Activated T-cell treated with anti-CD3 and anti-CD28 coated beads for 1 hour (primary cell): ENCODE results near the gene PPP2R5A.

ENCODE experiments used
- DNase-seq: peaks from one replicate; pipeline ENCODE4 v3.0.0-alpha.2; 2020; ENCODE audit warnings: low read depth

PPP2R5A gene

DNA sequence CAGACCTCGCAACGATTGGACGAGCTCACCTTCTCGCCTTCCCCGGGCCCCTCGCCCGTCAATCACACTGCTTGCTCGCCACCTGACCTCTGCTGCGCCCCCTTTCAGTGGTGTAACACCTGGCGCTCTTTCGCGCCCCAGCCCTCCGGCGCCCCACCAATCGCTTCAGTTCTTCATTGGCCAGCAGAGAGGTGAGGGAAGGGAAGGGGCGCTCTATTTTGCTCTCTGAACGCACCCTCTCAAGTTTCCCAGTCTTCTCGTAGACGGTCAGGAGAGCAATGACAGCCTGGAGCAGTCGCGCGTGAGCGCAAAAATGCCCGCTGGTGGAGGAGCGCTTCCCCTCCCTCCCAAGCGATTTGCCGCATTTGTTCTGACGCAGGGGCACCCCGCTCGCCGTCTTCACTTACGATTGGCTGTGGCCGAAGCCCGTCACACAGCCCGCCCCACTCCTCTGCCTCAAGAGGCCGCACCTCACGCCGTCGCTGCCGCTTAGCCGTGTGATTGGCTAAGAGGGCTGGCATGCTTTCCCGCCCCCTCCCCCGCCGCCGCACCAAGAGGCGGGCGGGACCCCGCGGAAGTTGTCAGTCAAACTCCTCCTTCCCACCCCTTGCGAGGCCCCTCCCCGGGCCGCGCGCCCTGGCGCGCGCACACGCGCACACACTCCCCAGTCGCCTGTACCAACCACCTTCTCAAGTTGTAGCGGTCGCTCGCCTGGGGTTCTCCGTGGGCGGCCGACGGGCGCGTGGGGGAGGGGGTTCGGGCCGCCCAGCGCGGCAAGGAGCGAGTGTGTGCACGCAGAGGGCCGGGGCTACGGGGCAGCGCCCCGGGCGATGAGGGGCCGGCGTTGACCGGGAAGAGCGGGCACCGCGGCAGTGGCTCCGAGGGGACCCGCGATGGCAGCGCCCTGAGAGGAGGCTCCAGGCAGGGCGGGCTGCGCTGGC, at the start of gene PPP2R5A:
TSS of gene PPP2R5A (plus strand) at position 667 of the 941 bp plus-strand sequence. CDS start 701 bp downstream, outside the sequence.
- peak; percentile 96 for DNase-seq

DNA sequence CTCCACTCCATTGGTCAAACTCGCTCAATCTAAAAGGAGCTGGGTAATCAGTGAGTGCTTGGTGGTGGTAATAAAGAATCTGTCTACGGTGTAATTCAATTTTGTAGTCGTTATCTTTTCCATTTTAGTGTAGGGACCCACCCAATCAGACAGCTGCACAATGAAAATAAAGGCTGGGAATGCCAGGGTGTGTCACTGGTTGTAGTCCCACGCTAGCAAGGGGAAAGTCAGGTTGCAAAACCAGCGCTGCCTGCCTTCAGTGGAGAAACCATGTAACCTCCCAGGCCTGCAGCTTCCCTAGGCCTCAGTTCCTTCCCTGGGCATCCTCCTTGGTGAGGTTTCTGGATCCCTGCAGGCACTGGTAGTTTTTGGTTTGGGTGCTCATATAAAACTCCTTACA, 49.4 kb upstream of the PPP2R5A start:
- no peak for DNase-seq

DNA sequence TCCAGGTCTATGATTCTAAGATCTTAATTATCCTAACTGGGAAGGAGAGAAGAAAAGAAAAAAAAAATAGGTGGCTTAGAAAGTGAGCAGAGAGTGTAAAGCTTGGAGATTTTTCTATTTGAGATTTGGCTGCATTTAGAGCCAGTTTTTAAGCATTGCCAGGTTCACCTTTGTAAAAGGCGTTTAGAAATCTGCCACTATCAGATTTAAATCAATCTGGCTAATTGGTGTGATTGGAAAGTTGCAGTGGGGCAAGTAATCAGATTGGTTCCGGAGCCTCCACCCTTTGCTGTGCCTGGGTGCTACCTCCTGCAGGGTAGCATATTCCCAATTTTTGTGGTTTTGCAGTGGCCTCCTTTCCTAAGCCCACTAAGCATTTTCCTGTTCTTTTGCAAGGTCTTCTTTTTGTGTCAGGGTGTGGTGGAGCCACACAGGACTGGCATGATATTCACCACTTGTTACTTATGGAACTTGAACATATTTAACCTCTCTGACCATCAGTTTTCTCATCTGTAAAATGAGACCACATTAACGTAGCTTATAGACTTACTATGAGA, 48.5 kb upstream of the PPP2R5A start:
- no peak for DNase-seq

DNA sequence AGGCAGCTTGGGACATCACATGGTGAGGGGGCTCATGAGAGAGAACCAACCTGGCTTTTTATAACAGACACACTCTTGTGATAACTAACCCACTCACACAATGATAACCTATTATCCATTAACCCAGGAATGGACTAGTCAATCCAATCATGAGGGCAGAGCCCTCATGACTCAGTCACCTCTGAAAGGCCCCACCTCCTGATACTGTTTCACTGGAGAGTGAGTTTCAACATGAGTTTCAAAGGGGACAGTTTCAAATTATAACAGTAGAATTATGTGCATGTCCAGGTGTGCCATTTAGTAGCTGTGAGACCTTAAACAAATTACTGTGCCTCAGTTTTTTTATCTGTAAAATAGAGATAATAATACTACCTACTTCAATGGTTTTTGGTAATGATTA, 47.6 kb upstream of the PPP2R5A start:
- no peak for DNase-seq

DNA sequence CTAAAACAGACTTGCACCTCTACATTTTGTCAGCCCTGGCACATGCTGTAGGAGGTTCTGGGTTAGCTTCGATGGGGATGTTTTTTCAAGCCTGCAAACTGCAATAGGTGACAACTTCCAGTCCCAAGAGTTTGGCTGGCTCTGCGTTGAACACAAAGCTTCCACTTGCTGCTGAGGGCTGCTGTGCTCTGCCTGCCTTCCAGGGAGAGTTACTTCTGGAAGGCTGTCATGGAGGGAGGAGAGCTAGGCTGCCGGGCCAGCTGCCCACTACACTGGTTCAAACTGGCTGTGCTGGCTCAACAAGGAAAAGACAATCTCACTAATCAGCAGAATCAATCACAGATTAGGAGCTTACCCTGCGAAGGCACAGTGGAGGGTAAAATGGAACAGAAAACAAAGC, 46.7 kb upstream of the PPP2R5A start:
- DNase-seq = no peak

DNA sequence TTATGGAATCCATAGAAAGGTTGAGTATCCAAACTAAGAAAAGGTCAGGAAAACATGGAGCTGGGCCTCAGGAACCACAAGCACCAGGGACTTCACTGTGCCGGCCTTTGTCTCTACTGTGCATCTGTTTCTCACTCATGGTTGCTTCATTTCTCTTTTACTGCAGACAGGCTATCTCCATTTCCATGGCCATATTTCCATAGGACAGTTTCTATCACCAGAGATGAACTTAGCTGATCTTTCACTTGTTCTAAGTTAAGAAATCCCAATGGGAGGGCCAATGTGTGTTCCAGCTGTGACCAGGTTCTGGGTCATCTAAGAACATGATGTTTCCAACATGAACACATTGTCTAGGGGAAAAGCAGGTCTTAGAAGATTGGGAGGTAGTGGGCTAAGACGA, 43.7 kb upstream of the PPP2R5A start:
- no peak for DNase-seq

DNA sequence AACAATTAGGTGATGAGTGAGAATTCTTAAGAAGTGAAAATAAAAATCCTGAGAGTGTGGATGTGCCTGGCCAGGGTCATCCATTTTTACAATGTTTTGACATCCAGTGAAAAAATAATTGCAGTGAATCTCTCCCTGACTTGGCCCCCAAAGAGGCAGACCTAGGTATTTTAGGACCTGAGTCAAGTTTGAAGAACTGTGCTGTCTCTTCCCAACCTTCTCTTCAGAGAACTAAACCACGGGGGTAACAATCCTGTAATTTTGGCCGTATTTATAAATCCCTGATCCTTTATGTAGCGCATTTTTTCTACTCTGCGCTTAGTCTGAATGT, 43.3 kb upstream of the PPP2R5A start:
- DNase-seq = no peak

DNA sequence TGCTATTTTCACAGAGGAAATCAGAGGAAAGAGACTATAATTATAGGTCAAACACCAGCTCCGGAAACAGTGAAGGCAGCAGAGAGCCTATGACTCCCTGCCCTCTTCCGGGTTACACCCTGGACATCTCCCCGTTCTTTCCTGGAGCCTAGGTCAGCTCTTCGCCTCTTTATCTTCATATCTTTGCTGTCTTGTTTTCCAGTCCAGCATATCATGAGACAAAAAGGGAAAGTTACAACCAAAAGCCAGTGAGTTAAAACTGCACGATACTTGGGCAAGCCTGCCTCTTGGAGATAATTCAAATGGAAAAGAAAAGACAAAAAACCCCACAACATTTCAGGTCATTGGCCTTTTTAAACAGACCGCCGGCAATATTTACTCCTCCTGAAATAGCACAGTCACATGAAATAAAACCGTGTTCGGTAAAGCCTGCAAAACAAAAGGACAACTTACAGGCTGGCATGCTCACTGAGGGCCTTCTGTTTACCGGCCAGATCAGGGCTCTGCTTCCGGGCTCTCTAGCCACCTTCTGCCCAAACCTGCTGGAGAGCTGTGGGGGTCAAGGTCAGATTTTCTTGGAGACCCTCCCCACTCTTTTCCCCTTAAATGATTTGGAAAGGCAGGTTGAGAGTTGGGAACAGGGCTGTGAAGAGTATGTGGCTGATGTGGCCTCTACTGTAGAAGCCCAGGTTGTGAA, 42.8 kb upstream of the PPP2R5A start:
- DNase-seq = no peak

DNA sequence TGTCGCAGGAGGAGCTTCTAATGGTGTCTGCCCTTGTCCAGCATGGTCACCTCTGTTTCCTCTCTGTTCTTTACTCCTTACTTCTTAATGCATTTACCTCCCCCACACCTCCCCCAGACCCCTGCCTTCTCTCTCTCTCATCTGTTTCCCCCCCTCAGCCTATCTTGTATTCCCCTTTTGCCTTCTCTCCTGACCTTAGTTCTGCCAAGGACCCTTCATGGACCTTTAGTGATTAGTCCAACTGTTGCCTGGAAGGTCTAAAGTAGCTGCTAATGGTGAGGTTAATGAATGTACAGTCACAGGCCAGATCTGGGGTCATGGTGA, 42.3 kb upstream of the PPP2R5A start:
- no peak for DNase-seq

DNA sequence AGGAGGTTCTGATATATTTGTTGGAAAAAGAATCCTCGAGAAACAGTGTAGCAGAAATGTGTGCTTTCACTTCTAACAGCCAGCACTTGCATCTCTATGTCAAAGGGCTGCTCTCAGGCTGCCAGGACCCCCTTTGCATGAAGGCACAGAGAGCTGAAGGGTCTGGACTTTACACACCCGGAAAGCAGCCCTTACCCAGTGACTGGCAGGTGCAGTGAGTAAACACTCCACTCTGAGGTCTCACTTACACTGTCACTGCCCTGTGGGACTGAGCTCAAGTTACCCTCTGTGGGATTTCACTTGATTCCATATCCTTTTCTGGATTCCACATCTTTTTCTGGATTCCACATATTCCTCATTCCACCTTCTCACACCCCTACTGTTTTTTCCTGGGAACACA, 40.8 kb upstream of the PPP2R5A start:
- no peak for DNase-seq

DNA sequence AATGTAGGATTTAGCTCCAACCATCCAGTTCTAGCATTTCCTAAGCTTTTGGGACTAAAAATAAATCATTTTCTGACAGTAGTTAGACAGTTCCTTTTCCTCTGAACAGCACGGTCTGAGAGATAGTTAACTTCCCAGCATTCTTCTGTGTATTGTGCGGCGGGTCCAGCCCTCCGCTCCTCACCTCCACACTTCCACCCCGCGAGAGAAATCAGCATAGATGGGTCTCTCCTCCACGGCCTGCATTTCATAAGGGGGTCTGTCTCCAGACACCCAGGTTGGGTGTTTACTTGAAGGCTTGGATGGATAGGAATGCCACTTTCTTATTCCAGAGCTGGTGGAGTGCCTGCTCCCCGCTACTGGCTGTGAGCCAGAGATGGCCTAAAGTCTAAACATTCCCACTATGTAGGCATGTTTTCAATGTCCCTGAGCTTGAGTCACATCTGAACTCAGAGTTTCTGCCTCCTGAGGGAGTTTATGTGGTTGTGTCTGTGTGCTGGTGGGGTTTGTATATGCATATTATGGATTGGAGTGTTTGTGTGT, 38.0 kb upstream of the PPP2R5A start:
- DNase-seq = no peak

DNA sequence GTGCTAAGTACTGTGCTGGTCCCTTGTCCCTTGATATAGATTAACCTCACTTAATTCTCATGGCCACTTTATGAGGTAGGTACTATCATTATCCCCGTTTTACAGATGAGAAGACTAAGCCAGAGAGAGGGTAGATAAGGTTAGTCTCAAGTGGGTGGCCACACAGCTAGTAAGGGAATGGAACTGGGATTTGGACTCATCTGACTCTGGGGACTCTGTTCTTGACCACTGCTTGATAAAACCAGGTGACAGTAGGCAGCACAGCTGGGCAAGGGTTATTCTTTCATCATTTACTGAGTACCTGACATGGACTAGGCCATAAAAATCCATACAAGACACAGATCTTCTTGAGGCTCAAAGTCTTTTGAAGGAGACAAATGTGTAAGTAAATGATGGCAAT, 37.2 kb upstream of the PPP2R5A start:
- no peak for DNase-seq

DNA sequence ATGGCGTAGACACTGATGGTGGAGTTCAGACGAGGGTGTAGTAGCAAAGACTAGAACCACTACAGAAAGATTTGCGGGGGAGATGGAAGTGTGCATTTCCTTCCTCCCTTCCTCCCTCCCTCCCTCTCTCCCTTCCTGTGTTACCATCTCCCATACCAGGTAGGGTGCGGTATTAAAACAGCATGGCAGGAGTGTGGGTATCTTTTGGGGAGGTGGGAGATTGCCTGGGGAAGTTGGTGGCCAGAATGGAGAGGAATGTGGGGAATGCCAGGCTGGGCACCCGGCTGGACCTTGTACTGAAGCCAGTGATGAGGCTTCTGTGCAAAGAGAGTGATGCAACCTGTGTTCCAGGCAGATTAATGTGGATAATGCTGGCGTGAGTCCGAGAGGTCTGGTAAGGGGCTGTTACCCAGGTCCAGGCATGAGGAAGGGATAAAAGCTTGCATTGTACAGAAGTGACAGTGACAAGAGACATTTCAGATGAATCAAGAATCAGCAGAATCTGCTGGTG, 30.3 kb upstream of the PPP2R5A start:
- DNase-seq = no peak

DNA sequence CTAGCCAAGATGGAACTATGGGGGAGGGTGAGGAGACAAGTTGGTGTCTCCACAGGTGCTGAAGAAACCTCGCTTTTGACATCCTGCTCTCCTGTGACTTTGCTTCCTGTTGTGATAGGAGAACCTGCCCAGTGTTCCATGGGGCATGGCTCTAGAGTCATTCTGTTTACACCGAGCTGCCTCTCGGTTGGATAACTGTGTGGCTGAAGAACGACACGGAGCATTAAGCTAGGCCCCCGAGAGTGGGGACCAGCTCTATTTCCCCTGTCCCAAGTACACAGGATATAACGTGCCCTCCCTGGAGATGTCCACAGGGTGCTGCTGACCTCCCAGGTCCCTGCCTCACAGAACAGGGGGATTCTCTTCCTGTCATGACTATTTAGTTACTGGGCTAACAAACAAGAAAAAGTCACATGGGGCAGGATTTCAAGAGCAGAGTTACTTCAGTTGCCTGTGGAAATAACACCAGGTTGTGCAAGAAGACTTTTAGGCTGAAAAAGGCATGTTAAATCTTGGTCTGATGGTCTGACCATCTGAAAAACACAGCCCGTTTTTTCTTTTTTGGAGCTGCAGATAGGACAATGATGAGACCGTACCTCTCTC, 29.4 kb upstream of the PPP2R5A start:
- no peak for DNase-seq

DNA sequence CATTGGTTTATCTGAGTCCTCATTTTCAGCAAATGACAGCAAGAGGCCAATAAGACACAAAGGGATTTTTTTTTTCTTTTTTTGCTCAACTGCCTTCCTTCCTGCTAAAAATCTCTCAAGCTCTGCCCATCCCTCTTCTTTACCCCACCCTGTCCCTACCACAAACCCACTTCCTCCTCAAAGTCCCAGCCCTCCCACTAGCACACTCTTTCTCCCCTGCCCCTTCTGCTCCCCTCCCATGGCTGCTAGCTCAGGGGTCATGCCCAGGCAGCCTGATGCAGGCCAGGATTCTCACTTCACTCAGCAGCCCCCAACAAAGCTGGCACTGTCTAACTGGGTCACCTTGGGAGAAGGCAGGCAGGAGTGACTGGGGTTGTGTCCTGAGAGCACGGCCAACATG, 28.8 kb upstream of the PPP2R5A start:
- peak; percentile 2 for DNase-seq

DNA sequence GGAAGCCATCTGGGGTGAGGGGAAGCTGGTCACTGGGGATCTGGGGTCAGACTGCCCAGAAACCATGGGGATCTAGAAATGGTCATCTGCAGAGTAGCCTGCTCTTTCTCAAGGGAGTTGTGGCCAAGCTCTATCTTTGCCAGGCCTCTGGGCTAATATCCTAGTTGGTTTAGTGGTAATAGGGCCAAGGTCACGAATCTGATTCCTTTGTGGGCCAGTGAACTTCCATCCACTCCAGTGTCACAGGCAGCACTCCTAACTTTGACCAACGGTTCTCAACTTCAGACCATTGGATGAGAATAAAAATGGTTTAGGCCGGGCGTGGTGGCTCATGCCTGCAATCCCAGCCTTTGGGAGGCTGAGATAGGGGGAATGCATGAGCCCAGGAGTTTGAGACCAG, 28.1 kb upstream of the PPP2R5A start:
- no peak for DNase-seq

DNA sequence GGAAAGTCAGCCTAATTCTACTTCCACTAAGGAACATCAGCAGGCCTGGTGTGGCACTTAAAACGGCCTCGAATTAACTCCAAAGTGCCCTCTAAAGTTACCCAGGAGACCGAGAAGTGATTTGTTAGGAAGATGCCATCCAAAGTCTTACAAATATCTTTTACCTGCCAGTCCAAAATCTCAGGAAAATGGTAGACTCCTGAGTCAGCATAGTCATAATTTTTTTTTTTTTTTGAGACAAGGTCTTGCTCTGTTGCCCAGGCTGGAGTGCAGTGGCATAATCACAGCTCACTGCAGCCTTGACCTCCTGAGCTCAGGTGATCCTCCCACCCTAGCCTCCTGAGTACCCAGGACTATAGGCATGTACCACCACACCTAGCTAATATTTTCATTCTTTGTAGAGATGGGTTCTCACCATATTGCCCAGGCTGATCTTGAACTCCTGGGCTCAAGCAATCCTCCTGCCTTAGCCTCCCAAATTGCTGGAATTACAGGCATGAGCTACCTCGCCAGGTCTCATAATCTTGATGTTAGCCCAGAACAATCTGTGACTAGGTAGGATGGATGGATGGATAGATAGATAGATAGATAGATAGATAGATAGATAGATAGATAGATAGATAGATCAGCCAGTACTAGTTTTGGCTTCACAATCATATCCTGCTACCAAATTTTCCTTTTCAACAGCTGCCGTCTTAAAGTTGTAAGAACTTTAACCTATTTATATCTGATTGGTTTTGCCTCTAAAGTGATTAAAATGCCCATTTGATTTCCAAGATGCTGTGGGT, 25.3 kb upstream of the PPP2R5A start:
- DNase-seq = no peak

DNA sequence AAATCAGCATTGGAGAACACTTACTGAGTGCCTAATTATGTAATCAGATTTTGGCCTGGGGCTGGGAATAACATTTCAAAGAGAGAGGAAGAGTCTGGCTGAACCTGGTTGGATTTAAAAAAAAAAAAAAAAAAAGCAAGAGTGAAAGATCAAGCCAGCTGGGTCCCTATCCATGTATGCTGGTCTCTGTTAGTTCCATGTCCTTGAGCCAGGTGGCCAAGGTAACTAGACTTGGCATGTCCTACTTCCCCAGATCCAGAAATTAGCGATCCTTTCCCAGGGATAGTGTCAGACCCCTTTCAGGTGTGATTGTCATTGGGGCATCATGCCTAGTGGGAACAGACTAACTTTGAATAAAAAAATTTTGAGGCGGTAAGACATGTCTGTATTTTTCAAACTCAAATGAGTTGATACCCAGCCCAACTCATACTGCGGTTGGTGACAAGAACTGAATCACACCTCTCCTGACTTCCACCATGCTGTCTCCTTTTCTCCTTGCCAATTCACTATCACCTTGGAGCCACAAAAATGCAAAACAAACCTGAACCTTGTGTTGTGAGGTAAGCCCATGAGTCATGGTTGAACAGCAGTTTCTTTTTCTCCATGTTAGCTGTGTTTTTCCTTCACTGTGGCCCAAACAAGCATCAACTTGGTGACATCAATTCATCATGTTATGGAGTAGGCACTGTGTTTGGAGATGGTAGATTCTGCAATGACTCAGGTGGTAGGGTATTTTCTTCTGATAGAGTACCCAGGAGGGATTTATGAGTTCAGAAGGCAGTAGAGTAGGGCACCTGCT, 24.5 kb upstream of the PPP2R5A start:
- no peak for DNase-seq

DNA sequence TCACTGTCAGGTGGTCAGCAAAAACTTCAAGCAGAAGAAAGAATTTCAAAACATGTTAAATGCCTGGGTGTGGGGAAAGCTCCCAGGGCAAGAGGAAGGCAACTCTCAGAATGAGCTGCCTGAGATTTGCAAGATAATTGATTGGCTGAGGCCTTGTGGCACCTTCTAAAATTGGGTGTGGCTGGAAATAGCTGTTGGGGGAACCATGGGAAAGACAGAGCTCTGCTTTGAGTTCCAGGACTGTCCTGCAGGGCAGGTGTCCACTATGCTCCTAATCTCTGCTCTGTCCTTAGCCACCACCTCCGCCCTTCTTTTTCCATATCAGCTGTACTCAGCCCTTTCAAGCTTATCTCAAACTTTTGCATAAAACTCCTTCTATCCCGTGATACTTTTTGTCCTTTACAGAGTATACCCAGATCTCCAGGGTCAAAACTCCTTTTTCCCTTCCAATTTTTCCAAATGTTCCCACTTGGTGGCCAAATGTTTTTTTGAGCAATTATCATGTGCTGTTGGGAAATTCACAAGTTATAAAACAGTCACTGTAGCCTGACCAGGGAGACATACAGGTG, 23.8 kb upstream of the PPP2R5A start:
- no peak for DNase-seq

DNA sequence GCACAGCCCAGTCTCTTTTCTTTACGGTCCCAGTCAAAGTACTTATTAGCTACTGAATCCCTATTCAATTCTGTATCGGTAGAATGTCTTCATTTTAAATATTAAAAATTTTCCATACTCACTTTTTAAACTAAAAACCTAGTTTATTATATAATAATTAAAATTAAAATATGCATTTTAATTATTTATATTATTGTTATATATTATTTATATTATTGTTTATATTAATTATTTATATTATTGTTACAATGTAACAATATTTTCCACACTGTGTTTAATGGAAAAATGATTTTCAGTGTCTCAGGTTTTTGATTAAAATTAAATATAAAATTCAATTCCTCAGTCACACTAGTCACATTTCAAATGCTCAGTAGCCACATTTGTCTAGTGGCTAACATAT, 18.2 kb upstream of the PPP2R5A start:
- no peak for DNase-seq
